Stimulated activated CD4-positive, alpha-beta T cell treated with anti-CD3 and anti-CD28 coated beads, Interleukin-1b, Interleukin-23, amount 100 ng/mL, for 48 hours (primary cell): Measurements from ENCODE around the gene MBD6.
"Not testable (repeated sequence)": the region's sequence is repeated elsewhere in the genome, so short reads cannot be mapped to it uniquely, and the experiment has no call there.

Experiments
- DNase-seq: peaks from one replicate; pipeline ENCODE4 v3.0.0-alpha.2; 2020

MBD6 gene

GRCh38 chr12:57490126-57490525 is 32.5 kb upstream of the MBD6 start:
- no peak for DNase-seq

GRCh38 chr12:57491393-57492280 is 31.0 kb upstream of the MBD6 start:
- DNase-seq, result no peak

- not testable (repeated sequence) for DNase-seq
These were observed 27.4 kb upstream of the MBD6 start for GRCh38 chr12:57495051-57495701.

GRCh38 chr12:57496822-57497221 is 25.8 kb upstream of the MBD6 start:
- no peak for DNase-seq

- DNase-seq, result no peak
These were observed 25.1 kb upstream of the MBD6 start for GRCh38 chr12:57497223-57498131.

GRCh38 chr12:57498132-57498502 is 24.5 kb upstream of the MBD6 start:
- no peak for DNase-seq

- no peak for DNase-seq
These were observed 24.1 kb upstream of the MBD6 start for GRCh38 chr12:57498571-57498970.

GRCh38 chr12:57500213-57500612 is 22.4 kb upstream of the MBD6 start:
- DNase-seq, result no peak

GRCh38 chr12:57502311-57502969 is 20.2 kb upstream of the MBD6 start:
- DNase-seq, result not testable (repeated sequence)

GRCh38 chr12:57506541-57506940 is 16.1 kb upstream of the MBD6 start:
- DNase-seq, result not testable (repeated sequence)

- not testable (repeated sequence) for DNase-seq
These were observed 14.8 kb upstream of the MBD6 start for GRCh38 chr12:57507796-57508195.

- no peak for DNase-seq
These were observed 11.5 kb upstream of the MBD6 start for GRCh38 chr12:57511161-57511560.

GRCh38 chr12:57511588-57512325 is 10.9 kb upstream of the MBD6 start:
- DNase-seq, result no peak

- no peak for DNase-seq
These were observed 10.0 kb upstream of the MBD6 start for GRCh38 chr12:57512665-57513064.

- DNase-seq, result no peak
These were observed 9.4 kb upstream of the MBD6 start for GRCh38 chr12:57513266-57513665.

GRCh38 chr12:57513677-57514076 is 8.9 kb upstream of the MBD6 start:
- DNase-seq, result not testable (repeated sequence)

GRCh38 chr12:57514246-57514645 is 8.4 kb upstream of the MBD6 start:
- not testable (repeated sequence) for DNase-seq

GRCh38 chr12:57514720-57515407 is 7.8 kb upstream of the MBD6 start:
- no peak for DNase-seq

- DNase-seq, result no peak
These were observed 7.2 kb upstream of the MBD6 start for GRCh38 chr12:57515408-57515933.

GRCh38 chr12:57515934-57516541 is 6.6 kb upstream of the MBD6 start:
- no peak for DNase-seq
